NCI-H460 (cell line): ENCODE data around the gene SYTL2. TPM values are rescaled to one million over a fixed set of nuclear protein-coding genes. Genes with fewer than 3 reads are reported as not detected.
A peak's percentile ranks its signal among the peaks of the same experiment; 100 is the strongest.
"Not testable (repeated sequence)": the region's sequence is repeated elsewhere in the genome, so short reads cannot be mapped to it uniquely, and the experiment has no call there.

Experiments
- DNase-seq: peaks from one replicate; pipeline ENCODE4 v3.0.0-alpha.2; 2016; ENCODE audit warnings: low read depth; ENCODE audit errors: extremely low read depth
- total RNA-seq: library from RNA; depleted of rRNA; stranded (reverse); fragments of >200 nt; shearing (Covaris generic); gene quantifications from 2 replicates; pipeline ENCODE4 v1.2.3, GENCODE V29; 2014

The SYTL2 gene
- total RNA-seq, 1 experiment from 2014 or later: 39.2 TPM

DNA sequence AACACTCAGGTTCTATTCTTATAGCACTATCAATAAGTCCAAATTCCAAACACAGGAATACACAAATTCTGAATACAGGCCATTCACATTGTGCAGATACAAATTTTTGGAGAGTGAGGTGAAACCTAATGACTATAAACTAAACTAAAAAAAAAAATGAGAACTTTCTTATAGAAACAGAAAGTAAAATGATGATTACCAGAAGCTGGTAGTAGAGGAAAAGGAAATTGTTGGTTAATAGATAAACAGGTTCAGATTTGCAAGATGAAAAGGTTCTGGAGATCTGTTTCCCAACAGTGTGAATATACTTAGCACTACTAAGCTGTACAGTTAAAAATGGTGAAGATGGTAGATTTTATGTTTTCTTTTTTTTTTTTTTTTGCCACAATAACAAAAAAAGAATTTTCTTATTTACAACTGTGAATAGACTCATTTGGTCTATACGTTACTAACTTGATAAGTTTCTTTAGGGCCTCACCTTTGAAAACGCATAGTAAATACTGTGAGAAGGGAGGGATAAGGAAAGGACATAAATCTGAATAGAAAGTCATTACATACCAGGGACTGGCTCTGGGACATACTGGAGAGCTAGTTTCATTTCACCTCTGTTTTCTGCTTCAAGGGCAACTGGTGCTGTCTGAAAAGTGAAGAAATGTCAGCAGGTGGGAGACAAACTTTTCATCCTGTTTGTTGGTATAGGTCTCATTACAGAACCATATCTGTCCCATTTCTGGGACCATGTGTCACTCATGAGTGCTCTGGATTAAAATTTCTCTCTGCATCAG lies 110.8 kb downstream of the SYTL2 start:
- DNase-seq: no peak

GRCh38 chr11:85698195-85698594 lies 112.7 kb downstream of the SYTL2 start:
- DNase-seq: no peak

- no peak for DNase-seq
These were observed 113.2 kb downstream of the SYTL2 start for GRCh38 chr11:85697747-85698146.

DNA sequence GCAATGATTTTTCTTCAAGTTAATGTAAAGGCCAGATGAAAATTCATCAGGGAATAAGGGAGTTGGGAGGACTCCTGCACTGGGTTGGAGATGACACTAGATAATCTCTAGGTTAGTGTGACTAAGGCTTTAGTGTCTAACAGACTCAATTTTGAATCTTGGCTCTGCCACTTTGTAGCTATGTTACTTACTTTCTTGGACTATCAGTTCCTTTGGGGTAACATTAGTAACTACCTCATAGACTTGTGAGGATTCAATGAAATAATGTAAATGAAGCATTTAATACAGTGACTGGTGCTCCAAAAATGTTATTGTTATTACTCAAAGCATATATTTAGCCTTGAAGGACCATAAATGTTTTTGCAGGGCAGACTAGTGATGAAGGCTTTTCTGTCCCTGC lies 115.4 kb downstream of the SYTL2 start:
- no peak for DNase-seq

DNA sequence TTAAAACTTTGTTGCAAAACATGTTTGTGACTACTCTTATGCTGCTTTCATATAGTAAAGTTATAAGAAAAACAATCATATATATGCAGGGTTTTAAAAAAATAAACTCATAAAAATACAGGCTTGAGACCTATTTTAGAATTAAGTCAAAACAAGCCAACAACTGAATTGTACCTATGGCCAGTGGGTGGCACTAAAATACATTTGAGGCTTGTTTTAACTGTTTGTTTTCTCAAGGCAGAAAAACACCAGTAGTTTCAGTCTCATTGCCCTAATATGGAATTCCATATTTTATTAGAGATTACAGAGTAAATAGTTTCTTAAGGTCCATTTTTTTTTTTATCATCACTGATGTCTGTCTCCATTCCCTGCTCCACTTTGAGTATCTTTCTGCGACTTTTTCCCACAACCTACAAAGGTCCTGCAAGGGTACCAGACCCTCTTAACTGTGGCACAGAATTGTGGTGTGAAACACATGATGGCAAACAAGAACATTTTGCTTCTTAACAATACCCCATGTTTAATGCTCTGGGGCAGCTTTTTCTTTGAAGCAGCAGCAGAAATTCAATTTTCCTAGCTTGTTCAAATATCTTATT lies 116.5 kb downstream of the SYTL2 start:
- no peak for DNase-seq

DNA sequence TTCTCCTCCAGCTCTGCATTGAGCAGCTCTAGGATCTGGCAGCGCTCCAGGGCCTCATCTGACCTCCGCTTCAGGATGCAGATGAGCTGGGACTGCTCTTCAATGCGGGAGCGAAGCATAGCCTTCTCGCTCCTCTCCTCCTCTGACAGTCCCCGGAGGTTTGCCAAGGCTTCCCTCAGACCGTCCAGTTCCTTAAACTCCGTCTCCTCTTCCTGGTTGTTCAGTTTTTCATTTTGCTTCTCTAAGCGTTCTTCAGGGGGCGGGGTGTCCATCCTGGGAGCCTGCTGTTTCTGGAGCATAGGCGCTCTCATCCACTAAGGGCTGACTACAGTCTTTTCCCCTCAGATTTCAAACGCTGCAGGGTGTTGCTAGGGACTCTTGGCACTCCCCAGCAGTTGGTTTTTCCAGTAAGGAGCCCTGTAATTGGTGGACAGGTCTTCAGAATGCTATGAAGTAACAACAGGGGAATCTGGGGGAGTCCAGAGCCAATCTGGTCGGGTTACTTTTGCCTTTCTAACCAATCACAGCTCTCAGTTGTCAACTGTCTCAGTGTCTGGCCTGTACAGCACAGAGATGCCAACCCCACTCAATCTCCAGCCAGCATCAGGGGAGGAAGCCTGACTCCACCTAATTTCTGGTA lies 125.0 kb downstream of the SYTL2 start, which contains the start of gene CCDC89:
Gene CCDC89, minus strand, starts transcription at position 376 of the 640 bp plus-strand sequence. Its CDS starts 65 bp downstream, at position 311.
- no peak for DNase-seq

DNA sequence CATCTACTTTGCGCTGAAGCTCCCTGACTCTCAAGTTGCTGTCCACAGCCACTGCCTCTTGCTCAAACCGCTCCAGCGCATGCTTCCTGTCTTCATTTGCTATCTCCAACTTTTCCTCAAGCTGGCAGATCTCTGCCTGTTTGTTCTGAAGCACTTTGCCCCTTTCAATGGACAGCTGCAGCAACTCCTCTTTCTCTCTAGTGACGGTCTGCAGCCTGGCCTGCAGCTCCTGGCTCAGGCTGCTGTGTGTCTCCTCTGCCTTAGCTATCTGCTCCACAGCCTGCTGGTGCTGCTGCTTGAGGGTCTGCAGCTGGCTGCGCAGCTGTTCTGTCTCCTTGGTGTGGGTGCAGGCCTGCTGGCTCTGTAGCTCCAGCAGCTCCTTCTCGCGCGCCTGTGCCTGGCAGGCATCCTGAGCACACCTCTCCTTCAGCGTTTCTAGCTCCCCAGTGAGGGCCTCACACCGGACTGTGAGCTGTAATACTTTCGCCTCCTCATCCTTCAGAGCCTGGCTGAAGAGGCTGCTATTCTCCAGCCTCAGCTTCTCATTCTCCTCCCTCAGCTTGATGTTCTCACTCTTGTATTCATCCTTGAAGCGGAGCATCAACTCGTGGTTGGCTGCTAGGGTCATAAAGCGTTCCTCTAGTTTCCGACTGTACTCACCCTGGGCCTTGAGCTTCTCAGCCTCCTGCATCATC lies 125.7 kb downstream of the SYTL2 start:
- no peak for DNase-seq

GRCh38 chr11:85682330-85683305 lies 128.3 kb downstream of the SYTL2 start:
- no peak for DNase-seq

DNA sequence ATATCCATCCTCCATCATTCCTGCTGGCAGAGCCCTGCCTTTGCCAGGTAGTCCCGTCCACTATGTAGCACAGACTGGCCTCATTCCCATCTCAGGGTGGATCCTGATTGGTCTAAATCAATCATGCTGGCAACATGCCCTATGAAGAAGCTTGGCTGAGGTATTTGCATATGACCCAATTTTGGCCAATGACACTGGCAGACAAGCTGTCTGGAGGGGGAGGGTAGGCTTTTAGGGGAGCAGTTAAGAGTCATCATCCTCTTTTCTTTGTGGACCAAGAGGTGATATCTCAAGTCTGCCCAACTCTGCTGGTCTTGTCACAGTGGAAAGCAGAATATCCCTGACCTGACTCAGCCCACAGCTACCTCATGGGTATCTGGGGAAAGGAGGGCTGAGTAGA lies 130.0 kb downstream of the SYTL2 start:
- DNase-seq: no peak

GRCh38 chr11:85679576-85679975 lies 131.4 kb downstream of the SYTL2 start:
- DNase-seq: no peak

DNA sequence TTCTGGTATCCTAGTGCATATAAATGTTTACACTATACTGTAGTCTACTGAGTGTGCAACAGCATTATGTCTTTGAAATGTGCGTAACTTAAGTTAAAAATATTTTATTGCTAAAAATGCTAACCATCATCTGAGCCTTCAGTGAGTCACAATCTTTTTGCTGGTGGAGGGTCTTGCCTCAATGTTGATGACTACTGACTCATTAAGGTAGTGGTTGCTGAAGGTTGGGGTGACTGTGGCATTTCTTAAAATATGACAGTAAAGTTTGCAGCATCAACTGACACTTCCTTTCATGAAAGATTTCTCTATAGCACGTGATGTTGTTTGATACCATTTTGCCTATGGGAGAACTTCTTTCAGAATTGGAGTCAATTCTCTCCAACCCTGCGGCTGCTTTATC lies 137.5 kb downstream of the SYTL2 start:
- no peak for DNase-seq

- no peak for DNase-seq
These were observed 138.6 kb downstream of the SYTL2 start for GRCh38 chr11:85672105-85672902.

DNA sequence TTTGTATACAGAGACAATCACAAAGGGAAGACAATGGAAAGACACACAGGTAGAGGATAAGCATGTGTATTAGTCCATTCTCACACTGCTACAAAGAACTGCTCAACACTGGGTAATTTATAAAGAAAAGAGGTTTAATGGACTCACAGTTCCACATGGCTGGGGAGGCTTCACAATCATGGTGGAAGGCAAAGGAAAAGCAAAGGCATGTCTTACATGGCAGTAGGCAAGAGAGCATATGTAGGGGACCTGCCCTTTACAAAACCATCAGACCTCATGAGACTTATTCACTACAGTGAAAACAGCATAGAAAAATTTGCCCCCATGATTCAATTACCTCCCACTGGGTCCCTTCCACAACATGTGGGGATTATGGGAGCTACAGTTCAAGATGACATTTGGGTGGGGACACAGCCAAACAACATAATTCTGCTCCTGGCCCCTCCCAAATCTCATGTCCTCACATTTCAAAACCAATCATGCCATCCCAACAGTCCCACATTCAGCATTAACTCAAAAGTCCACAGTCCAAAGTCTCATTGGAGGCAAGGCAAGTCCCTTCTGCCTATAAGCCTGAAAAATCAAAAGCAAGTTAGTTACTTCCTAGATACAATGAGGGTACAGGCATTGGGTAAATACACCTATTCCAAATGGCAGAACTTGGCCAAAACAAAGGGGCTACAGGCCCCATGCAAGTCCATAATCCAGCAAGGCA lies 139.8 kb downstream of the SYTL2 start:
- not testable (repeated sequence) for DNase-seq

DNA sequence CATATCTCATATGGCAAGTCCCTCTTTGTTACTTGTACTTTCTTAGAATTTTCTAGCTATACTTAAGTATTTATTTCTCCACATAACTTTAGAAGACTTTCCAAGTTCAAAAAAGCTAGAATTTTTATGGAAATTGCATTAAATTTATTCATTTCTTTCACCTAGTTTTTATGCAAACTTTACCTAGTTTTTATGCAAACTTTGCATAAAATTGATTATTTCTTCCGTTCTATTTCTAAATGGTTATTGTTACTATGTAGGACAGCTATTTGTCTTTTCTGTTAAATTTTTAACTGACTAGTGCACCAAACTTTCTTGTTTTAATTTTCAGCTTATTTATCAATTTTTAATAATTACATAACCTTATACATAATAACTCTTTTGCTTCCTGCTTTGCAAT lies 142.8 kb downstream of the SYTL2 start:
- DNase-seq: no peak

DNA sequence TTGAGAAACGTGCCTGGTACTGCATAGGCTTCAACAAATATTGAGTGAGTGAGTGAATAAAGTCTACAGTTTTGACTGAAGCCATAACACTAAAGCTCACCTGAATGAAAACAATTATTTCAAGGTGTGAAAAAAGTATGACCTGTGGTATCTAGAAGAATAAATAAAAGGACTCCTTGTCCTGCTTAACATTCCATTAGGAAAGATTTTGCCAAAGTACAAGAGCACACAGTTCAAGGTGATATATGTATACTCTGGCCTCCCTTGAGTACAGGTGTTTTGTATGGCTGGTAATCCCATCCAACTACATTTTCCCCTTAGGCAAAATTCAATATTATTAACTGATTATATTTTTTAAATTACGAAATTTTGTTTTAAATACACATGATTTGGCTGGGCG lies 144.3 kb downstream of the SYTL2 start:
- DNase-seq: no peak

DNA sequence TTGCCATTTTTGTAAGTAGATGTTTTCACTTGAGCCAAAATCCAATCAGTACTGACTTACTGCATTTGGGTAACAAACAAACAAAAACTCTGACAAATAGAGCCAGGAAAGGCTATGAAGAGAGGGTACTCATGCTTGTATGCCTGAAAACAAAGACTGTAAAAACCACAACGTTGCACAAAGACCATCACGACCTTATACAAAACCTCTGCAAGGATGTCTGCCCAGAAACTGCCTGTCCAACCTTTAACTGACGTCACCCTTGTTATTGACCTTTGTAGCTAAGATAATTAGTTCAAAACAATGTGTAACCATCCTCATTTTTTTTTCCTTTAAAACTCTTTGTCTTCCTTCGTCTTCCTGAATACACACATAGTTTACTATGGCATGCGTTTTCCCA lies 145.2 kb downstream of the SYTL2 start:
- DNase-seq: no peak

GRCh38 chr11:85664615-85665481 lies 146.1 kb downstream of the SYTL2 start, which contains the start of gene CREBZF:
TSS of gene CREBZF (minus strand) at chr11:85665129. CDS start at chr11:85664875, 254 bp downstream.
- DNase-seq: peak; percentile 90
